Chondrocyte (in vitro differentiated cells): ENCODE data around the gene SEC23A. TPM values are rescaled to one million over a fixed set of nuclear protein-coding genes. Genes with fewer than 3 reads are reported as not detected.
"Not testable (repeated sequence)": the region's sequence is repeated elsewhere in the genome, so short reads cannot be mapped to it uniquely, and the experiment has no call there.

Experiments
- DNase-seq: peaks from one replicate; pipeline ENCODE4 v3.0.0; 2021; ENCODE audit warnings: mixed read lengths, low spot score
- H3K27ac Mint-ChIP-seq: one replicate; pipeline ENCODE4 v1.8.0; 2021; ENCODE audit warnings: mild to moderate bottlenecking, moderate library complexity, mixed read lengths; ENCODE audit not compliant: unreplicated experiment
- H3K27me3 Mint-ChIP-seq: 2 replicates; pipeline ENCODE4 v1.8.0; 2021; ENCODE audit warnings: low read depth, mixed read lengths
- H3K36me3 Mint-ChIP-seq: 2 replicates; pipeline ENCODE4 v1.8.0; 2021; ENCODE audit warnings: low read depth, mixed read lengths
- H3K4me1 Mint-ChIP-seq: 2 replicates; pipeline ENCODE4 v1.8.0; 2021; ENCODE audit warnings: low read depth, mild to moderate bottlenecking, mixed read lengths
- H3K4me3 Mint-ChIP-seq: one replicate; pipeline ENCODE4 v1.8.0; 2021; ENCODE audit warnings: mild to moderate bottlenecking, moderate library complexity, mixed read lengths; ENCODE audit not compliant: unreplicated experiment
- H3K9me3 Mint-ChIP-seq: 2 replicates; pipeline ENCODE4 v1.8.0; 2021; ENCODE audit warnings: low read depth, mixed read lengths
- CTCF ChIP-seq: fragments of 200-600 bp; sonication (generic); IDR thresholded peaks from 2 replicates; pipeline ENCODE4 v1.5.0; 2021; ENCODE audit warnings: antibody characterized with exemption, mild to moderate bottlenecking, moderate library complexity
- total RNA-seq: library from RNA; stranded (reverse); gene quantifications from 3 replicates; pipeline ENCODE4 v1.2.1, GENCODE V29; 2021

Gene SEC23A
- total RNA-seq, 1 donor from 2014 or later: 244 TPM

GRCh38 chr14:39014460-39014859 is 88.6 kb downstream of the SEC23A start:
- no peak for DNase-seq
- TF ChIP-seq CTCF: no peak
- Mint-ChIP-seq H3K27me3 (no peaks in the 10 kb centered on the region), H3K4me3 (no peak overlapping the region), H3K4me1 (peaks cover 23% of the 10 kb centered on the region), H3K27ac (no peak overlapping the region), H3K36me3 (peaks cover 6% of the 10 kb centered on the region), H3K9me3 (peaks cover 2% of the 10 kb centered on the region)

DNA sequence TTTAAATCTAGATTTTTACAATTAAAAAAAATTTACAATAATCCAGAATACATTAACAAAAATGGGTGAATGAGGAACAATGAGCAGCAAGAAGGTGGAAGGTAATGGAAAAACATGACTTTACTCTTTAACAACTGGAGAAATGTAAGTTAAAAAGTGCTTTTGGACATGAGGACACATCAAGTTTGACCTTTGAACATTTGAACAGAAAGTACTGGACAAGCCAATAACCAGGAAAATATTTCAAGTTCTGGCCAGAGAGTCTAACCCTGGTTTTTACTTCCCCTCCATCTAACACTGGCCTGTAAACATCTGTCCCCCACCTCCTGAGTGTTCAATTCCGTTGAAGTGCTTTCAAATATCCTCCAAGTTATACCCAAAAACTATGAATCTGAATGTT is 94.1 kb downstream of the SEC23A start:
- not testable (repeated sequence) for DNase-seq, H3K4me1 Mint-ChIP-seq, H3K9me3 Mint-ChIP-seq, H3K27me3 Mint-ChIP-seq, H3K36me3 Mint-ChIP-seq, H3K4me3 Mint-ChIP-seq, H3K27ac Mint-ChIP-seq

DNA sequence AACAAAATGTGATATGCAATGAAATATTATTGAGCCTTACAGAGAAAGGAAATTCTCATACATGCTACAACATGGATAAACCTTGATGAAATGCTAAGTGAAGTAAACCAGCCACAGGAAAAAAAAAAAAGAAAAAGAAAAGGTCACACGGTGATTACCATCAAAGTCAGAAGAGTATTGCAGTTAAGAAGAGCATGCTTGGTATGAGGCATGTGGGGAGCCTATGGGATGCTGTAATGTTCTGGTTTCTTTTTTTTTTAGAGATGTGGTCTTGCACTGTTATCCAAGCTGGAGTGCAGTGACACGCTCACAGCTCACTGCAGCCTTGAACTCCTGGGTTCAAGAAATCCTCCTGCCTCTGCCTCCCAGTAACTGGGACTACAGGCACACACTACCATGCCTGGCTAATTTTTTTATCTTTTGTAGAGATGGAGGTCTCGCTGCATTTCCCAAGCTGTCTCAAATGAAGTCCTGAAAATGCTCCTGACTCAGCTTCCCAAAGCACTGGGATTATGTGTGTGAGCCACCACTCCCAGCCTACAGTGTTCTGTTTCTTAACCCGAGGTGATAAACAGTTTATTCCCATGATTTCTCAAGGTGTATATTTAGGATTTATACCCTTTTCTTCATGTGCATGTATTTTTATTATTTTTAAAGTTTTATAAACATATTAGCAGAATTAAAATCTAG is 96.2 kb downstream of the SEC23A start:
- Mint-ChIP-seq H3K9me3 (no peaks in the 10 kb centered on the region), H3K27me3 (no peaks in the 10 kb centered on the region), H3K4me1 (peaks cover 9% of the 10 kb centered on the region), H3K27ac (no peak overlapping the region), H3K36me3 (peaks cover 5% of the 10 kb centered on the region), H3K4me3 (no peak overlapping the region)
- no peak for DNase-seq
- no peak for TF ChIP-seq CTCF

DNA sequence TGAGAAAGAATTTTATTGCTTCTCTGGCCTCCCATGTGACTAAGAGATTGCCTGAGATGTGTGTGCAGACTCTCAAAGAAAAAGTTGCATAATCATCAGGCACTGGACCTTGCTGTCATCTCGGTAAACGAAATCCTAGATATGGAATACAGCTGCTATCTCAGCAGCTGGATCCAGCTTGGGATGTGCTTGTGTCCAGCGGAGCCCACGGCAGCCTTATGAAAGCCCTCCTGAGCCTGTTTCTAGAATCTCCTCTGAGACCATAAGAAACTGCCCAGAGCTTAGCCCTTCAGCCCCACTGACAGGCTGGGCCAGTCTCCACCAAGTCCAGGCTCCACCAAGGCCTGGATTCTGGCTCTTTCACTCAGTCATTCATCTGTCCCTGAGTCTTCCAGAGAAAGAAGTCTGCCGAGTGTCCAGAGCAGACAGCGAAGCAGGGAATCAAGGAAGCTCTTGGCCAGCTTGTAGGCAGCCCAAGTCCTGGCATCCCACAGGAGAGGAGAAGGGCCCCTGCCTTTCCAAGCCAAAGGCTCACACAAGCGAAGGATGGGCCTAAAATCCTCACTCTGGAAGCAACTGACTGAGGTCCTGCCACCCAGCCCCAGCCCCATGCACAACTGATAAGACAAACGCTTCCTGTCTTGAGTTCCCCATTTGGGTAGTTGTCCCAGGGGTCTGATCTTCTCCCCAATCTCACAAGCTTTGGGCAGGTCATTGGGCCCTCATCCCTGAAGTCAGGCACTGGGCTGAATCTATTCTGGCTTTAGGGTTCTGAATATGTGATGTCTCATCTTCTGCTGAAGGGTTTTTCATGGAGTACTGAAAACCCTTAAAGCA is 97.8 kb downstream of the SEC23A start:
- no peak for DNase-seq
- no peaks in the 10 kb centered on the region for H3K9me3 Mint-ChIP-seq
- H3K36me3 Mint-ChIP-seq: peaks cover 3% of the 10 kb centered on the region
- H3K4me3 Mint-ChIP-seq: no peak overlapping the region
- TF ChIP-seq CTCF: no peak
- H3K27ac Mint-ChIP-seq: no peak overlapping the region
- H3K27me3 Mint-ChIP-seq: no peaks in the 10 kb centered on the region
- H3K4me1 Mint-ChIP-seq: peaks cover 9% of the 10 kb centered on the region

DNA sequence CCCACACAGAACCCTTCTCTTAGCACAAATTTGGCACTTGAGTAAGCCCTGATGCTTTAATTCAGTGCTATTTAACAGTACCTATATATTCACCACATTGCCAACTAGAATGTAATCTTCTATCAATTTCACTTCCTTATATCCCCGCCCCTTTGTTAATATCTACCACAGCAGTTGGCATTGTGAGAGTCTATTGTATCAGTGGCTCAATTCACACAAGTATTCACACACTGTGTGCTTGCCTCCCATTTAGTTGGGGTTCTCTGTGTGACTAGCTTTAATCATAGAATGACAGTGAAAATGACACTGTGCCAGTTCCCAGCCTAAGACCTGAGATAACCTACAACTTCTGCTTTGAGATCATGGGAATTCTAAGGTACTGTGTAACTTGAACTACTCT is 103.1 kb downstream of the SEC23A start:
- H3K4me3 Mint-ChIP-seq: no peak overlapping the region
- no peaks in the 10 kb centered on the region for H3K4me1 Mint-ChIP-seq
- peaks cover 4% of the 10 kb centered on the region for H3K36me3 Mint-ChIP-seq
- DNase-seq: no peak
- H3K27me3 Mint-ChIP-seq: no peaks in the 10 kb centered on the region
- no peaks in the 10 kb centered on the region for H3K9me3 Mint-ChIP-seq
- no peak for TF ChIP-seq CTCF
- H3K27ac Mint-ChIP-seq: no peak overlapping the region
